GM18858 (cell line): ENCODE measurements around the gene HNRNPM.
"Not testable (repeated sequence)": the region's sequence is repeated elsewhere in the genome, so short reads cannot be mapped to it uniquely, and the experiment has no call there.

Experiments used
- ATAC-seq: cut with Tn5 transposase; IDR thresholded peaks from one replicate; pipeline ENCODE4 v1.9.1; 2021; ENCODE audit not compliant: unreplicated experiment

HNRNPM gene

GRCh38 chr19:8423817-8424223 is 21.0 kb upstream of the HNRNPM start:
- no peak for ATAC-seq

GRCh38 chr19:8425331-8425730 is 19.4 kb upstream of the HNRNPM start:
- ATAC-seq: not testable (repeated sequence)

GRCh38 chr19:8426283-8426682 is 18.5 kb upstream of the HNRNPM start:
- no peak for ATAC-seq

- ATAC-seq: no peak
Measured at GRCh38 chr19:8429044-8429443, 15.7 kb upstream of the HNRNPM start.

- ATAC-seq: no peak
Measured at GRCh38 chr19:8429826-8430225, 14.9 kb upstream of the HNRNPM start.

- no peak for ATAC-seq
Measured at GRCh38 chr19:8430650-8431049, 14.1 kb upstream of the HNRNPM start.

- no peak for ATAC-seq
Measured at GRCh38 chr19:8438236-8438635, 6.5 kb upstream of the HNRNPM start.

GRCh38 chr19:8441725-8442544 is 2.8 kb upstream of the HNRNPM start:
- ATAC-seq: no peak

- ATAC-seq: not testable (repeated sequence)
Measured at GRCh38 chr19:8444140-8444676, 567 bp upstream of the HNRNPM start.

- no peak for ATAC-seq
Measured at GRCh38 chr19:8445488-8446001, 770 bp downstream of the HNRNPM start.

- no peak for ATAC-seq
Measured at GRCh38 chr19:8446061-8446709, 1.4 kb downstream of the HNRNPM start.

GRCh38 chr19:8449830-8450229 is 5.1 kb downstream of the HNRNPM start:
- ATAC-seq: no peak

GRCh38 chr19:8451377-8451776 is 6.6 kb downstream of the HNRNPM start:
- ATAC-seq: no peak

- ATAC-seq: no peak
Measured at GRCh38 chr19:8451885-8452284, 7.1 kb downstream of the HNRNPM start.

GRCh38 chr19:8452446-8453123 is 7.8 kb downstream of the HNRNPM start:
- ATAC-seq: no peak

GRCh38 chr19:8453616-8454015 is 8.8 kb downstream of the HNRNPM start:
- no peak for ATAC-seq

GRCh38 chr19:8454218-8454617 is 9.4 kb downstream of the HNRNPM start:
- no peak for ATAC-seq

- ATAC-seq: no peak
Measured at GRCh38 chr19:8455018-8455417, 10.2 kb downstream of the HNRNPM start.

GRCh38 chr19:8456064-8456463 is 11.3 kb downstream of the HNRNPM start:
- no peak for ATAC-seq

- ATAC-seq: no peak
Measured at GRCh38 chr19:8457209-8457608, 12.4 kb downstream of the HNRNPM start.

- ATAC-seq: no peak
Measured at GRCh38 chr19:8457827-8458226, 13.1 kb downstream of the HNRNPM start.
